Gastrocnemius medialis (tissue), 4 donors: ENCODE measurements around the gene IQUB.

Experiments
- CTCF ChIP-seq, 5 experiments: fragments of 450-650 bp in 3 of 5; fragments of 200-600 bp in 2 of 5; sonication (generic) in 2 of 5; IDR thresholded peaks in 4 of 5; conservative IDR thresholded peaks in 1 of 5; 1 replicate in 4 of 5; 2 replicates in 1 of 5; pipeline ENCODE4 v1.5.1; 2016 to 2019; ENCODE audit warnings: antibody characterized with exemption in 5 of 5, mild to moderate bottlenecking in 3 of 5, moderate library complexity in 3 of 5
- POLR2A ChIP-seq, 2 donors: fragments of 450-650 bp; IDR thresholded peaks; one replicate each; pipeline ENCODE4 v1.6.1; 2017; ENCODE audit warnings: antibody characterized with exemption in 2 of 2, mild to moderate bottlenecking in 2 of 2, moderate library complexity in 2 of 2

- TF ChIP-seq CTCF (IDR thresholded peaks at IDR 0.05 in 4 of 5, conservative IDR thresholded peaks at IDR 0.05 in 1 of 5) (no peak), POLR2A (IDR thresholded peaks at IDR 0.05) (no peak)
Measured at GRCh38 chr7:123500878-123501489, 33.4 kb downstream of the IQUB start.
